ENCODE measurements around the gene RAET1G. TPM values are rescaled to one million over a fixed set of nuclear protein-coding genes. Genes with fewer than 3 reads are reported as not detected.

Gene RAET1G
- total RNA-seq, 1 experiment from 2014 or later: 1.2 TPM

- Histone ChIP-seq H3K27me3 (ENCODE audit: control insufficient read depth, insufficient read depth, low read length) (no peaks in the 10 kb centered on the region), H3K4me3 (ENCODE audit: low read depth in 2 of 2, low read length in 2 of 2) (no peak overlapping the region), H3K4me1 (ENCODE audit: control insufficient read depth, insufficient read depth, low read length) (no peaks in the 10 kb centered on the region), H3K9me3 (ENCODE audit: control insufficient read depth, insufficient read depth, low read depth, low read length) (no peaks in the 10 kb centered on the region), H3K36me3 (ENCODE audit: control insufficient read depth, insufficient read depth, low read length) (no peaks in the 10 kb centered on the region), H3K27ac (ENCODE audit: low read length) (no peak overlapping the region)
- intact Hi-C loops (cut with micrococcal nuclease; ENCODE audit: unreplicated experiment) (no loop called here), in situ Hi-C loops (cut with HindIII; ENCODE audit: low pct_unique_long_range_greater_than_20kb, low sequenced_read_pairs) (no loop called here)
- CTCF ChIA-PET: no interaction called here
- no peak for TF ChIP-seq SIN3A (IDR thresholded peaks at IDR 0.05; ENCODE audit: borderline replicate concordance, insufficient read depth, low read depth, low read length)
- TF ChIP-seq POLR2AphosphoS5 (IDR thresholded peaks at IDR 0.05; ENCODE audit: low read depth, low read length): no peak
- no peak for TF ChIP-seq TCF7L2 (IDR thresholded peaks at IDR 0.05; ENCODE audit: low read depth, low read length)
- no peak for TF ChIP-seq CTCF (IDR thresholded peaks at IDR 0.05)
- no peak for TF ChIP-seq REST (IDR thresholded peaks at IDR 0.05; ENCODE audit: insufficient read depth in 1 of 2, low read depth in 2 of 2, low read length in 1 of 2)
- ATAC-seq (no peak), DNase-seq (ENCODE audit: low read depth, low spot score) (no peak)
- no TSS peak for BruUV-seq (replicated peaks)
- POLR2A ChIA-PET: no interaction called here
These were observed 6.7 kb downstream of the RAET1G start for GRCh38 chr6:149915970-149916865.

- no TSS peak for BruUV-seq (replicated peaks)
- Histone ChIP-seq H3K4me1 (ENCODE audit: control insufficient read depth, insufficient read depth, low read length) (no peaks in the 10 kb centered on the region), H3K27ac (ENCODE audit: low read length) (no peak overlapping the region), H3K36me3 (ENCODE audit: control insufficient read depth, insufficient read depth, low read length) (no peaks in the 10 kb centered on the region), H3K9me3 (ENCODE audit: control insufficient read depth, insufficient read depth, low read depth, low read length) (no peaks in the 10 kb centered on the region), H3K27me3 (ENCODE audit: control insufficient read depth, insufficient read depth, low read length) (no peaks in the 10 kb centered on the region), H3K4me3 (ENCODE audit: low read depth in 2 of 2, low read length in 2 of 2) (no peak overlapping the region)
- intact Hi-C loops (cut with micrococcal nuclease; ENCODE audit: unreplicated experiment): no loop called here
- ChIA-PET CTCF (no interaction called here), POLR2A (no interaction called here)
- ATAC-seq (no peak), DNase-seq (ENCODE audit: low read depth, low spot score) (no peak)
- TF ChIP-seq SIN3A (IDR thresholded peaks at IDR 0.05; ENCODE audit: borderline replicate concordance, insufficient read depth, low read depth, low read length) (no peak), REST (IDR thresholded peaks at IDR 0.05; ENCODE audit: insufficient read depth in 1 of 2, low read depth in 2 of 2, low read length in 1 of 2) (no peak), POLR2AphosphoS5 (IDR thresholded peaks at IDR 0.05; ENCODE audit: low read depth, low read length) (no peak), TCF7L2 (IDR thresholded peaks at IDR 0.05; ENCODE audit: low read depth, low read length) (no peak), CTCF (IDR thresholded peaks at IDR 0.05) (no peak)
- in situ Hi-C loops (cut with HindIII; ENCODE audit: low pct_unique_long_range_greater_than_20kb, low sequenced_read_pairs): no loop called here
These were observed 9.2 kb downstream of the RAET1G start for GRCh38 chr6:149913540-149914240.

Measured in Panc1 (cell line).